RWPE1 (cell line): ENCODE data around the gene COL20A1.

Source experiments
- CTCF ChIA-PET: fragments of 350-600 bp; sonication (Branson Sonifier 250); formaldehyde crosslinking; extraction: SDS; loops from one replicate; lab custom pipeline; 2021; lab: Yijun Ruan, JAX
- POLR2A ChIA-PET: fragments of 400-600 bp; formaldehyde crosslinking; extraction: SDS; loops from one replicate; lab custom pipeline; 2020; ENCODE audit warnings: antibody characterized with exemption; ENCODE audit not compliant: low non-redundant PET; lab: Yijun Ruan, JAX
- DNase-seq: peaks from one replicate; pipeline ENCODE4 v3.0.0; 2012; ENCODE audit warnings: low spot score
- H3K27ac ChIP-seq: fragments of 450-650 bp; 2 replicates; pipeline ENCODE4 v1.5.1; 2017
- TF ChIP-seq, protein P1 (sequence below): fragments of 450-650 bp; conservative IDR thresholded peaks from 2 replicates; pipeline ENCODE4 v1.5.1; 2017; ENCODE audit warnings: low read depth, mild to moderate bottlenecking

Gene COL20A1

GRCh38 chr20:63368151-63368550 is 75.2 kb downstream of the COL20A1 start:
- TF ChIP-seq, protein P1, sequence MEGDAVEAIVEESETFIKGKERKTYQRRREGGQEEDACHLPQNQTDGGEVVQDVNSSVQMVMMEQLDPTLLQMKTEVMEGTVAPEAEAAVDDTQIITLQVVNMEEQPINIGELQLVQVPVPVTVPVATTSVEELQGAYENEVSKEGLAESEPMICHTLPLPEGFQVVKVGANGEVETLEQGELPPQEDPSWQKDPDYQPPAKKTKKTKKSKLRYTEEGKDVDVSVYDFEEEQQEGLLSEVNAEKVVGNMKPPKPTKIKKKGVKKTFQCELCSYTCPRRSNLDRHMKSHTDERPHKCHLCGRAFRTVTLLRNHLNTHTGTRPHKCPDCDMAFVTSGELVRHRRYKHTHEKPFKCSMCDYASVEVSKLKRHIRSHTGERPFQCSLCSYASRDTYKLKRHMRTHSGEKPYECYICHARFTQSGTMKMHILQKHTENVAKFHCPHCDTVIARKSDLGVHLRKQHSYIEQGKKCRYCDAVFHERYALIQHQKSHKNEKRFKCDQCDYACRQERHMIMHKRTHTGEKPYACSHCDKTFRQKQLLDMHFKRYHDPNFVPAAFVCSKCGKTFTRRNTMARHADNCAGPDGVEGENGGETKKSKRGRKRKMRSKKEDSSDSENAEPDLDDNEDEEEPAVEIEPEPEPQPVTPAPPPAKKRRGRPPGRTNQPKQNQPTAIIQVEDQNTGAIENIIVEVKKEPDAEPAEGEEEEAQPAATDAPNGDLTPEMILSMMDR, result no peak
- H3K27ac ChIP-seq, result no peak overlapping the region
- DNase-seq, result no peak
- ChIA-PET POLR2A (no interaction called here), CTCF (interaction anchor here (0.6 kb wide), 1 partner anchor 11 kb away, joined by 4 read pairs; no protein-coding TSS in a partner anchor)

GRCh38 chr20:63369024-63369530 is 76.1 kb downstream of the COL20A1 start:
- no peak for DNase-seq
- H3K27ac ChIP-seq, result no peak overlapping the region
- ChIA-PET POLR2A (no interaction called here), CTCF (no interaction called here)
- TF ChIP-seq, protein P1, result no peak

DNA sequence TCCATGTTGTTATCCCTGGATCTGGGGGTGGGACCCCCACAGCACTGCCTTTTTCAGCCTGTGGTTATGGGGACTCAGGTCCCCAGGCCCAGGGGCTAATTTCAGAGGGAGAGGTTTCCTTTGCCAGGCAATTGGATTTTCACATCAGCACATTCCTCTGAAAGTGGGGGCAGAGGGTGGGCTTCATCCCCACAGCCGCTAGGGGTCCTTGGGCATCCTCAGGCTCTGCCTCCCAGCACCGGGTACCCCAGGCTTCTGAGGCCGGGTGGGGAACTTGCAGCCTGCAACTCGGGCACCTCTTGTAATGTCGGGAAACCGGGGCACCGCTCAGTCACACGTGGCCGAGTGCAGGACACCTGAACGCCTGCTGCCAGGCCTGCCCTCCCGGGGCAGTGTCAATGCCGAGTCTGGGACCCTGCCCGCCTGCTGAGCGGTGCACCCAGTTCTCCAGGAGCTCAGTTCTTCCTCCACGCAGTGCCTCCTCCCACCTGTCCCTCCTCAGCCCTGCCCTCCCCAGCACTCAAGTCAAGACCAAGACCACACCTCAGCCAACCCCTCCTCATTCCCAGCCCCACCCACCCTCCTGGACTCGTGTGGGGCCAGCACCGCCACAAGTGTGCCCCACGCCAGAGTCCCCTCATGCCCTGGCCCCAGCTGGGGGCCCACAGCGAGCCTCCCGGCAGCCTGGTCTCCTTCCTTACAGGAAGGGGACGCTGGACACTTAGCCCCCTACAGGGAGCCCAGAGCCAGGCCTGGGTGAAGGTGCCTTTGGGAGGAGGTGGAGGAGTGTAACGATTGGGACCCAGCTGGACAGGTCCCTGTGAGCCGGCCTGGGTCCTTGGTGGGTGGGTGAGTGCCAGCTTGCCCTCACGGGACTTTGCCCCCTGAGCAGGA is 77.0 kb downstream of the COL20A1 start:
- POLR2A ChIA-PET, result interaction anchor here (0.6 kb wide), 1 partner anchor 373 kb away, joined by 4 read pairs; no protein-coding TSS in a partner anchor
- CTCF ChIA-PET, result interaction anchor here (0.6 to 2.0 kb wide), 5 partner anchors 11 to 146 kb away, joined by 3 to 8 read pairs (median 3); no protein-coding TSS in a partner anchor
- DNase-seq, result no peak
- no peak overlapping the region for H3K27ac ChIP-seq
- TF ChIP-seq, protein P1, result no peak

DNA sequence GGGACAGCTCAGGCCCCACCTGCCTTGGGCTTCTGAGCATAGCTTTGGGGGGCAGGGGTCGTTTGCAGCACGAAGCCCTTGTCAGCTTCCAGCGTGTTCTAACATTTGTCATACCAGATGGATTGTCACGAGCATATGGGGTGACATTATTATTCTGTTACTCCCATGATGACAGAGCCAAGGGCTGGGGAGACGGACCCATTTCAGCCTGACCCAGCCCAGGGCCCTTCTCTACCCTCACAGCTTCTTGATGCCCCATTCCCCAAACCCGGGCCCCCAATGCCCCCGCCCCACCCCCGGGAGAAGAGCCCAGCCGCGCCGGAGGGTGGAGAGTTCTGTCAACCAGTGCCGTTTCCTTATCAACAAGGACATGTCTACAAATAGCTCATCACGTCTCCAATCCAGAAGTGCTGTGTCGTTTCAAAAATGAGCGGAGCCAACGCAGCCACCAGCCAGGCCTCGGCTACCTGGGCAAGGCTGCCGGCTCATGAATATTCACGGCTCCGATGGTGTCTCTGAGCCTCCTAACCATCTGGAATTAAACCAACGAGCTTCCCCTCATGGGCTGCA is 77.7 kb downstream of the COL20A1 start:
- CTCF ChIA-PET, result interaction anchor here (0.6 to 2.0 kb wide), 4 partner anchors 11 to 147 kb away, joined by 3 to 8 read pairs (median 4); no protein-coding TSS in a partner anchor

DNA sequence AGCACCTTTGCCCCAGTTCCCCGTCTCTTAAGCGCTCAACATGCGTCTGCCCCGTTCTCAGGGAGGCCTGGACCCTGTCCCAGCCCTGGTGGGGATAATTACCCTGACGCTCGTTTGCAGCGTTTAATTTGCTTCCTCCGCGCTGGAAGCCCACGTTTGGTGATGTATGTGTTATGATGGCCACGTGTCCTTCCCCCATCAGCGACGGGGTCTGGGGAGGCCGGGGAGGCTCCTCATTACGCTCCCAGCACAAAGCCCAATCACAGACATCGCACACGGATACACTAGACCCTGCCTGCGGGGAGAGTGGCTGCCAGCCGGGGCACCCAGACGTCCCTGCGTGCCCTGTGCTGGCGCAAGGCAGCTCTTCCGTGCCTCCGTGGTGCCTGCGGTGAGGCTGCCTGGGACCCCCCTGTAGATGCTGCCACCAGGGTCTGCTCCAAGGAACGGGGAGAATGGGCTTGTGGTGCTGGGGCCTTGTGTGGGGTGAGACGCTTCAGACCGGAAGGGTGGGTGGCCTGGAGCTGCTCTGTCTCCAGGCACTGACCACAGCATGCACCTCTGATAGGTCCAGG is 78.4 kb downstream of the COL20A1 start:
- H3K27ac ChIP-seq, result no peak overlapping the region
- POLR2A ChIA-PET, result no interaction called here
- TF ChIP-seq, protein P1, result no peak
- CTCF ChIA-PET, result interaction anchor here (1.0 to 2.0 kb wide), 3 partner anchors 10 to 148 kb away, joined by 3 to 8 read pairs (median 4); no protein-coding TSS in a partner anchor
- no peak for DNase-seq

More for the DNA sequence above, 77.7 kb downstream of the COL20A1 start:
- DNase-seq, result no peak
- TF ChIP-seq, protein P1, result no peak
- POLR2A ChIA-PET, result interaction anchor here (0.6 kb wide), 1 partner anchor 372 kb away, joined by 4 read pairs; no protein-coding TSS in a partner anchor
- no peak overlapping the region for H3K27ac ChIP-seq
